Mesothelial cell of epicardium (in vitro differentiated cells): ENCODE data around the gene RAP1GAP2. TPM values are rescaled to one million over a fixed set of nuclear protein-coding genes. Genes with fewer than 3 reads are reported as not detected.

Experiments
- DNase-seq, 2 experiments: peaks; one replicate each; pipeline ENCODE4 v3.0.0; 2021; ENCODE audit warnings: low spot score in 2 of 2; ENCODE audit not compliant: unreplicated experiment in 2 of 2
- H3K27ac Mint-ChIP-seq: 2 replicates; pipeline ENCODE4 v1.8.0; 2021; ENCODE audit warnings: mixed read lengths
- H3K27me3 Mint-ChIP-seq: 2 replicates; pipeline ENCODE4 v1.8.0; 2021; ENCODE audit warnings: low read depth, mixed read lengths
- H3K36me3 Mint-ChIP-seq: 2 replicates; pipeline ENCODE4 v1.8.0; 2021; ENCODE audit warnings: mixed read lengths
- H3K4me1 Mint-ChIP-seq: 2 replicates; pipeline ENCODE4 v1.8.0; 2021; ENCODE audit warnings: mixed read lengths
- H3K4me3 Mint-ChIP-seq: 2 replicates; pipeline ENCODE4 v1.8.0; 2021; ENCODE audit warnings: mild to moderate bottlenecking, moderate library complexity, mixed read lengths
- H3K9me3 Mint-ChIP-seq: 2 replicates; pipeline ENCODE4 v1.8.0; 2021; ENCODE audit warnings: mixed read lengths
- CTCF ChIP-seq: fragments of 200-600 bp; sonication (generic); IDR thresholded peaks from one replicate; pipeline ENCODE4 v1.5.0; 2021; ENCODE audit warnings: antibody characterized with exemption; ENCODE audit not compliant: unreplicated experiment
- total RNA-seq: library from RNA; stranded (reverse); gene quantifications from 3 replicates; pipeline ENCODE4 v1.2.1, GENCODE V29; 2021

Gene RAP1GAP2
- total RNA-seq, 1 donor from 2014 or later, result 7.1 TPM

GRCh38 chr17:2792366-2793169 is 3.7 kb upstream of the RAP1GAP2 start:
- Mint-ChIP-seq H3K9me3 (no peaks in the 10 kb centered on the region), H3K27ac (no peak overlapping the region), H3K4me3 (no peak overlapping the region), H3K36me3 (no peaks in the 10 kb centered on the region), H3K4me1 (no peaks in the 10 kb centered on the region), H3K27me3 (peaks cover 6% of the 10 kb centered on the region)
- TF ChIP-seq CTCF, result no peak
- DNase-seq, result no peak

- Mint-ChIP-seq H3K36me3 (no peaks in the 10 kb centered on the region), H3K27me3 (peaks cover 17% of the 10 kb centered on the region), H3K9me3 (no peaks in the 10 kb centered on the region), H3K4me3 (no peak overlapping the region), H3K27ac (no peak overlapping the region), H3K4me1 (no peaks in the 10 kb centered on the region)
- DNase-seq, result no peak
- no peak for TF ChIP-seq CTCF
Observed at GRCh38 chr17:2794111-2794803, 2.0 kb upstream of the RAP1GAP2 start.

DNA sequence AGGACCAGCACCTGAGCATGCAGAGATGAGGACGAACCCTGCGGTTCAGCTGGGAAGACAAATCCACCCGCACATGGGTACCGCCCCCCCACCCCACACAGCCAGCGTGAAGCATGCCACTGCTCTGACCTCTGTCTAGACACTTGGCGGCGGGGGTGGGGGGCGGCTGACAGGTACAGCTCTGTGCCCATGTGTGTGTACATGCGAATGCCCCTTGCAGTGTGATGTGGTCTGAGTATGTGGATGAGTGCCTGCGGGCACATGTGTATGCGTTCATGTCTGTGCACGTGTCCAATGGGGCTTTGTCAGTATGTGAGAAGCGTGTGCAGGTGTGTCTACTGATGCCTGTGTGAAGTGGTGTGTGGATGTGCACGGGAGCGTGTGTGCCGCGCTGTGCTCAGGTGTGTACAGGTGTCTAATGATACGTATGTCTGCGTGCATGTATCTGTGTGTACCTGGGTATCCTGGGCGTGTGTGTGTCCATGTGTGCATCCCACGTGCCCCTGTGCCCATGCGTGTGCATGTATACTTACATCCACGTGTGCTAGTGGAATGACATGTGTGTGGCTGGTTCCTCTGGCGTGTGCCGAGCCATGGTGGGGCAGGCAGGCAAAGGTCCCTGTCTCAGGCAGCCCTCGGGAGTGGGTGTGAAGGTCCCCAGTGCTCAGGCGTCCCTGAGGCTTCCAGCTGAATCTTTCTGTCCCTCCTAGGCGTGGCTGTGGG is 636 bp upstream of the RAP1GAP2 start:
- no peaks in the 10 kb centered on the region for H3K36me3 Mint-ChIP-seq
- H3K9me3 Mint-ChIP-seq, result no peaks in the 10 kb centered on the region
- no peak for DNase-seq
- no peaks in the 10 kb centered on the region for H3K4me1 Mint-ChIP-seq
- no peak overlapping the region for H3K27ac Mint-ChIP-seq
- H3K27me3 Mint-ChIP-seq, result peaks cover 26% of the 10 kb centered on the region
- no peak overlapping the region for H3K4me3 Mint-ChIP-seq
- TF ChIP-seq CTCF, result no peak

DNA sequence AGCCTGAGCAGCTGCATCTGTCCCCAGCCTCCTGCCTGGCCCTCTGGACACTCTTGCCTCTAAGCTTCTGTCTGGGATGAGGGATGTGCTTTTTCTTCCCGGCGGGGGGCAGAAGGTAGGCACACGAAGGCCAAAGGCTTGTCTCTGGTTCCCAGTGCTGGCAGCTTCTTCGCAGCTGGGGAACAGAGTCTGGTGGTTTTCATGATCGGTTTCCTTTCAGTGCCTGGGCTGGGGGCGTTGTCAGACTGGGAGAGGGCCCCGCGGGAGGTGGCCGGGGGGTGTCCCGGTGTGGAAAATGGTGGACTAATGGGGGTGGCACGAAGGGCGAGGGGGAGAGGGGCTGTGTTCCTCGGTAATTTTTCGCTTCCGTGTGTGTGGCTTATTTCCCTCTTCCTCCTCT is 988 bp downstream of the RAP1GAP2 start:
- no peak overlapping the region for H3K27ac Mint-ChIP-seq
- peaks cover 26% of the 10 kb centered on the region for H3K27me3 Mint-ChIP-seq

DNA sequence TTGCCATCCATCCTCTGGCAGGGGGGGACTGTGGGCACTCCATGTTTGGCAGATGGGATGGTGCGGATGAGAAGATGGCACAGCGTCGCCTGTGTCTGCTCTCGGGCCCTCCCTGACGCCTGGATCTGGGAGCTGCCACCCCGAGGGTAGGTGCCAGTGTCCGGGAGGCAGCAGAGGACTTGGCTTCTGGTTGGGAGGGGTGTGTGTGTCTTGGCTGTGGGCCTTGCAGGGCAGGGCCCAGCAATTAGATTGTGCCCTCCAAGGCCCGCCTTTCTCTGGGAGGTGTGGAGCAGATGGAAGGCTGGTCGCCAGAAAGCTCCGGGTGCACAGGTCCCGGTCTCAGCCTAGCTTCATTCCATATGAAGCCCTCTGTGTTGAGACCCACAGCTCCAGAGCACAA is 1.4 kb downstream of the RAP1GAP2 start:
- H3K27me3 Mint-ChIP-seq, result peaks cover 26% of the 10 kb centered on the region
- DNase-seq, result no peak
- H3K4me3 Mint-ChIP-seq, result no peak overlapping the region
- H3K27ac Mint-ChIP-seq, result no peak overlapping the region
- no peak for TF ChIP-seq CTCF
- no peaks in the 10 kb centered on the region for H3K4me1 Mint-ChIP-seq
- H3K9me3 Mint-ChIP-seq, result no peaks in the 10 kb centered on the region
- no peaks in the 10 kb centered on the region for H3K36me3 Mint-ChIP-seq

More for the DNA sequence above, 988 bp downstream of the RAP1GAP2 start:
- no peak for TF ChIP-seq CTCF
- H3K4me1 Mint-ChIP-seq, result no peaks in the 10 kb centered on the region
- no peak overlapping the region for H3K4me3 Mint-ChIP-seq
- DNase-seq, result no peak
- no peaks in the 10 kb centered on the region for H3K9me3 Mint-ChIP-seq
- no peaks in the 10 kb centered on the region for H3K36me3 Mint-ChIP-seq
